RWPE2 (cell line): ENCODE data around the gene PSME4.

Source experiments
- ATAC-seq: fragments of 200-7000 bp; cut with Tn5 transposase; 3 replicates; pipeline ENCODE4 v1.9.1; 2021; ENCODE audit warnings: low read depth
- DNase-seq: peaks from one replicate; pipeline ENCODE4 v3.0.0-alpha.2; 2020; ENCODE audit warnings: low spot score
- H3K27ac ChIP-seq: fragments of 450-650 bp; 2 replicates; pipeline ENCODE4 v1.5.1; 2017; ENCODE audit warnings: mild to moderate bottlenecking; ENCODE audit not compliant: poor library complexity, severe bottlenecking
- H3K27me3 ChIP-seq: fragments of 250-450 bp; sonication (Bioruptor Pico); 2 replicates; pipeline ENCODE4 v1.5.1; 2021; ENCODE audit warnings: mild to moderate bottlenecking, moderate library complexity; ENCODE audit not compliant: insufficient read depth, poor library complexity, severe bottlenecking
- H3K36me3 ChIP-seq: fragments of 250-450 bp; sonication (Bioruptor Pico); 2 replicates; pipeline ENCODE4 v1.5.1; 2020; ENCODE audit warnings: low read depth, mild to moderate bottlenecking, moderate library complexity
- H3K4me1 ChIP-seq: fragments of 250-450 bp; sonication (Bioruptor Pico); 2 replicates; pipeline ENCODE4 v1.5.1; 2021; ENCODE audit warnings: mild to moderate bottlenecking, moderate library complexity; ENCODE audit not compliant: insufficient read depth, poor library complexity, severe bottlenecking
- H3K4me3 ChIP-seq: fragments of 250-450 bp; sonication (Bioruptor Pico); 2 replicates; pipeline ENCODE4 v1.5.1; 2021; ENCODE audit warnings: mild to moderate bottlenecking, moderate library complexity; ENCODE audit not compliant: severe bottlenecking
- H3K9me3 ChIP-seq: fragments of 250-450 bp; sonication (Bioruptor Pico); 2 replicates; pipeline ENCODE4 v1.5.1; 2021; ENCODE audit warnings: mild to moderate bottlenecking, moderate library complexity; ENCODE audit not compliant: severe bottlenecking
- TF ChIP-seq, protein P1 (sequence below): fragments of 450-650 bp; IDR thresholded peaks from one replicate; pipeline ENCODE4 v1.5.1; 2017; ENCODE audit warnings: mild to moderate bottlenecking, moderate library complexity; ENCODE audit not compliant: poor library complexity, severe bottlenecking

PSME4 gene

DNA sequence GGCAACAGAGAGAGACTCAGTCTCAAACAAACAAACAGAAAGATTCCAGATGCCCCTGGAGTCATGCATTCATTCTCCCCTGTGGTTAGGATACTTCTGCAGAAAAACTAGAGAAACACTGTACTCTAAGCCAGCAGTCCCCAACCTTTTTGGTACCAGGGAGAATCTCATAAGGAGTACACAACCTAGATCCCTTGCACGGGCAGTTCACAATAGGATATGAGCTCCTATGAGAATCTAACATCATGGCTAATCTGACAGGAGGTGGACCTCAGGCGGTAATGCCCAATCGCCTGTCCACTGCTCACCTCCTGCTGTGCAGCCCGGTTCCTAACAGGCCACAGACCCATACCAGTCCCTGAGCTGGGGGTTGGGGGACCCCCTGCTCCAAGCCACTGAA, 18.3 kb downstream of the PSME4 start:
- TF ChIP-seq, protein P1, sequence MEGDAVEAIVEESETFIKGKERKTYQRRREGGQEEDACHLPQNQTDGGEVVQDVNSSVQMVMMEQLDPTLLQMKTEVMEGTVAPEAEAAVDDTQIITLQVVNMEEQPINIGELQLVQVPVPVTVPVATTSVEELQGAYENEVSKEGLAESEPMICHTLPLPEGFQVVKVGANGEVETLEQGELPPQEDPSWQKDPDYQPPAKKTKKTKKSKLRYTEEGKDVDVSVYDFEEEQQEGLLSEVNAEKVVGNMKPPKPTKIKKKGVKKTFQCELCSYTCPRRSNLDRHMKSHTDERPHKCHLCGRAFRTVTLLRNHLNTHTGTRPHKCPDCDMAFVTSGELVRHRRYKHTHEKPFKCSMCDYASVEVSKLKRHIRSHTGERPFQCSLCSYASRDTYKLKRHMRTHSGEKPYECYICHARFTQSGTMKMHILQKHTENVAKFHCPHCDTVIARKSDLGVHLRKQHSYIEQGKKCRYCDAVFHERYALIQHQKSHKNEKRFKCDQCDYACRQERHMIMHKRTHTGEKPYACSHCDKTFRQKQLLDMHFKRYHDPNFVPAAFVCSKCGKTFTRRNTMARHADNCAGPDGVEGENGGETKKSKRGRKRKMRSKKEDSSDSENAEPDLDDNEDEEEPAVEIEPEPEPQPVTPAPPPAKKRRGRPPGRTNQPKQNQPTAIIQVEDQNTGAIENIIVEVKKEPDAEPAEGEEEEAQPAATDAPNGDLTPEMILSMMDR, result no peak
- Histone ChIP-seq H3K4me3 (no peak overlapping the region), H3K27me3 (no peaks in the 10 kb centered on the region), H3K9me3 (no peaks in the 10 kb centered on the region), H3K4me1 (no peaks in the 10 kb centered on the region), H3K27ac (no peak overlapping the region), H3K36me3 (peaks cover 15% of the 10 kb centered on the region)
- ATAC-seq (no peak), DNase-seq (no peak)

DNA sequence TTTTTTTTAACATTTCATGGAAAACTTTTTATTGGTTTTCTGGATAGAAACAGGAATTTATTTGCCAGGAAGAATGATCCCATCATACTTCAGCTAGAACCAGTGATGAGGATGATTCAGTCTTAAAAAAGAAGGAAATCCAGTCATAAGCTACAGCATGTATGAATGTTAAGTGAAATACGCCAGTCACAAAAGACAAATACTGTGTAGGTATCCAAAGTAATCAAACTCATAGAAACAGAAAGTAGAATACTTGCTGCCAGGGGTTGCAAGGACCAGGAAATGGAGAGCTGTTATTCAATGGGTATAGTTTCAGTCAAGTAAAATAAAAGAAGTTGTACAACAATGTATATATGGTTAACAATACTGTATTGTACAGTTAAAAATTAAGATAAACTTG, 21.3 kb downstream of the PSME4 start:
- TF ChIP-seq, protein P1, result no peak
- Histone ChIP-seq H3K4me1 (no peaks in the 10 kb centered on the region), H3K36me3 (peaks cover 44% of the 10 kb centered on the region), H3K27ac (no peak overlapping the region), H3K27me3 (no peaks in the 10 kb centered on the region), H3K4me3 (no peak overlapping the region), H3K9me3 (no peaks in the 10 kb centered on the region)
- ATAC-seq, result no peak
- no peak for DNase-seq

DNA sequence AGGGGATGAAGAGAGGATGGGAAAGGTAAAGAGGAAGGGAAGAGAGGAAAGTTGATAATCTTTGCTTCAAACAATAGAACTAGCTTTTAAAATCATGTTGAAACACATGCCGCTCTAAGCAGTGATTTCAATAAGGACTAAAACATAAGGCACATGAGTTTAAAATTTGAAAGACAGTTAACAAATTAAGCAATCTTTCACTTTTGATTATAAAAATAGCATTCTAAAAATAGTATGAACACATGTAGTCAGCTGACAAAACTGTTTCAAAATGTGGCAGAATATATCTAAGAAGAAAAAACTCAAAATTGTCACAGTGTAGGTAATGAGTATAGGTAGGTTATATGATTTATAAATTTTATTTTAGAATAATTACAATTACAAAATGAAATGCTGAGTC, 25.3 kb downstream of the PSME4 start:
- Histone ChIP-seq H3K27ac (no peak overlapping the region), H3K9me3 (no peaks in the 10 kb centered on the region), H3K27me3 (no peaks in the 10 kb centered on the region), H3K36me3 (peaks cover 71% of the 10 kb centered on the region), H3K4me3 (no peak overlapping the region), H3K4me1 (no peaks in the 10 kb centered on the region)
- ATAC-seq (no peak), DNase-seq (no peak)
- TF ChIP-seq, protein P1, result no peak

DNA sequence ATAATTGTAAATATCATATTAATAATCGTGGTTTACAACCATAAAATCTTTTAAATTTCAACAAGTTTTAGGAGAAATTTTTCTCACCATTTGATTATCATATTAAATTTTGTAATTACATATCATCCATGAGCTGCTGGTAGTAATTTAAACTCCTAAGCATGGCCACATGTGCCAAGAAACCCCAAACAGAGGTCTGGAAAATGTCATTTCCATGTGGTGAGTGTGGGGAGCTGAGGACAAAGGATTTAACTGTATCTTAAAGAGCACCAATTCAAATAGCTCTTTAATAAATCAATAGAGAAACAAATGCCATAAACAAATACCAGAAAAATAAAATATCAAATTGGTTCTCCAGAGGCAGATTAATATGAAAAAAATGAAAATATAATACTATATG, 26.3 kb downstream of the PSME4 start:
- ATAC-seq (no peak), DNase-seq (no peak)
- TF ChIP-seq, protein P1, result no peak
- Histone ChIP-seq H3K27me3 (no peaks in the 10 kb centered on the region), H3K27ac (no peak overlapping the region), H3K9me3 (no peaks in the 10 kb centered on the region), H3K36me3 (peaks cover 81% of the 10 kb centered on the region), H3K4me1 (no peaks in the 10 kb centered on the region), H3K4me3 (no peak overlapping the region)

DNA sequence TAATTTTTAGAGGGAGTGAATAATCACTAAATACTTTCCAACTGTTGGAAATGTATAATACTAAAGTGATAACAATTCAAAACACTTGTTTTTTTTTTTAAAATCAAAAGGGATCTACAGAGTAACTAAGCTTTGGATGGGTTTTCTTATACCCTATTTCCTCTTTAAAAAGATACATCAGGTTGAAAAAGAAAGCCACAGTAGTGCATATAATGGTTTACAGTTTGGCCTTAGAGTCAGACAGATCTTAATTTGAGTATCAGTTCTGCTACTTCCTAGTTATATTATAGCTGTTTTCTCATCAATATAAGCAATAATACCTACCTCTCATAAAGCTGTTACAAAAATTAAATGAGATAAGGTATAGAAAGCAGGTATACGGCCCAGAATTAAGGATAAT, 28.5 kb downstream of the PSME4 start:
- Histone ChIP-seq H3K4me1 (no peaks in the 10 kb centered on the region), H3K4me3 (no peak overlapping the region), H3K27ac (no peak overlapping the region), H3K9me3 (no peaks in the 10 kb centered on the region), H3K36me3 (peaks cover 86% of the 10 kb centered on the region), H3K27me3 (no peaks in the 10 kb centered on the region)
- DNase-seq (no peak), ATAC-seq (no peak)
- TF ChIP-seq, protein P1, result no peak
